A673 (cell line): ENCODE measurements around the gene NHERF2. TPM values are rescaled to one million over a fixed set of nuclear protein-coding genes. Genes with fewer than 3 reads are reported as not detected.

Source experiments
- total RNA-seq: library from RNA; stranded (reverse); gene quantifications from 2 replicates; pipeline ENCODE4 v1.2.3, GENCODE V29; 2021

The NHERF2 gene
- total RNA-seq, 1 experiment from 2014 or later = 19.5 TPM

Other genes starting within 250 kb of the NHERF2 start
- gene SPSB3, start 244.3 kb upstream of the NHERF2 start, total RNA-seq = 15.0 and 20.8 TPM in 2 replicates
- gene NUBP2, start 243.9 kb upstream of the NHERF2 start, total RNA-seq = 76.0 and 76.6 TPM in 2 replicates
- gene IGFALS, start 233.2 kb upstream of the NHERF2 start, total RNA-seq = not detected in 2 replicates
- 14.4 and 23.4 TPM in 2 replicates for gene HAGH, start 200.1 kb upstream of the NHERF2 start, total RNA-seq
- gene FAHD1, start 199.7 kb upstream of the NHERF2 start, total RNA-seq = 19.9 and 22.1 TPM in 2 replicates
- gene MEIOB, start 154.7 kb upstream of the NHERF2 start, total RNA-seq = 0.48 and 0.62 TPM in 2 replicates
- not detected in 2 replicates for gene HS3ST6, start 108.5 kb upstream of the NHERF2 start, total RNA-seq
- gene MSRB1, start 83.7 kb upstream of the NHERF2 start, total RNA-seq = 17.7 and 23.4 TPM in 2 replicates
- not detected in 2 replicates for gene RPL3L, start 72.2 kb upstream of the NHERF2 start, total RNA-seq
- 178 and 210 TPM in 2 replicates for gene NDUFB10, start 67.4 kb upstream of the NHERF2 start, total RNA-seq
- gene RPS2, start 62.1 kb upstream of the NHERF2 start, total RNA-seq = 3,326 and 3,385 TPM in 2 replicates
- not detected in 2 replicates for gene RNF151, start 60.0 kb upstream of the NHERF2 start, total RNA-seq
- 58.4 and 64.1 TPM in 2 replicates for gene TBL3, start 54.8 kb upstream of the NHERF2 start, total RNA-seq
- 0.90 and 1.2 TPM in 2 replicates for gene NOXO1, start 45.4 kb upstream of the NHERF2 start, total RNA-seq
- 26.2 and 27.4 TPM in 2 replicates for gene GFER, start 42.7 kb upstream of the NHERF2 start, total RNA-seq
- gene SYNGR3, start 36.9 kb upstream of the NHERF2 start, total RNA-seq = 1.4 and 2.3 TPM in 2 replicates
- gene ZNF598, start 17.1 kb upstream of the NHERF2 start, total RNA-seq = 68.0 and 75.8 TPM in 2 replicates
- 96.5 and 105 TPM in 2 replicates for gene NPW, start 7.1 kb upstream of the NHERF2 start, total RNA-seq
- gene NTHL1, start 20.9 kb downstream of the NHERF2 start, total RNA-seq = 51.6 and 65.4 TPM in 2 replicates
- gene TSC2, start 21.1 kb downstream of the NHERF2 start, total RNA-seq = 125 and 155 TPM in 2 replicates
- 121 and 141 TPM in 2 replicates for gene PKD1, start 109.0 kb downstream of the NHERF2 start, total RNA-seq
- gene RAB26, start 121.7 kb downstream of the NHERF2 start, total RNA-seq = 0.49 and 1.7 TPM in 2 replicates
- 96.7 and 97.4 TPM in 2 replicates for gene TRAF7, start 128.9 kb downstream of the NHERF2 start, total RNA-seq
- 1.1 and 3.8 TPM in 2 replicates for gene CASKIN1, start 169.7 kb downstream of the NHERF2 start, total RNA-seq
- gene MLST8, start 178.6 kb downstream of the NHERF2 start, total RNA-seq = 58.3 and 58.8 TPM in 2 replicates
- gene BRICD5, start 184.0 kb downstream of the NHERF2 start, total RNA-seq = 16.0 and 18.6 TPM in 2 replicates
- 26.5 TPM in 2 replicates for gene PGP, start 187.9 kb downstream of the NHERF2 start, total RNA-seq
- 36.0 and 41.6 TPM in 2 replicates for gene E4F1, start 196.7 kb downstream of the NHERF2 start, total RNA-seq
- 2.7 and 3.1 TPM in 2 replicates for gene DNASE1L2, start 209.5 kb downstream of the NHERF2 start, total RNA-seq
- gene ECI1, start 224.7 kb downstream of the NHERF2 start, total RNA-seq = 55.3 and 83.6 TPM in 2 replicates
- 345 and 365 TPM in 2 replicates for gene RNPS1, start 241.2 kb downstream of the NHERF2 start, total RNA-seq